ENCODE results near the gene MYL12B. TPM values are rescaled to one million over a fixed set of nuclear protein-coding genes. Genes with fewer than 3 reads are reported as not detected.
A peak's percentile ranks its signal among the peaks of the same experiment; 100 is the strongest.

MYL12B gene
- total and polyA plus RNA-seq, 2 donors, result 479 to 505 TPM

DNA sequence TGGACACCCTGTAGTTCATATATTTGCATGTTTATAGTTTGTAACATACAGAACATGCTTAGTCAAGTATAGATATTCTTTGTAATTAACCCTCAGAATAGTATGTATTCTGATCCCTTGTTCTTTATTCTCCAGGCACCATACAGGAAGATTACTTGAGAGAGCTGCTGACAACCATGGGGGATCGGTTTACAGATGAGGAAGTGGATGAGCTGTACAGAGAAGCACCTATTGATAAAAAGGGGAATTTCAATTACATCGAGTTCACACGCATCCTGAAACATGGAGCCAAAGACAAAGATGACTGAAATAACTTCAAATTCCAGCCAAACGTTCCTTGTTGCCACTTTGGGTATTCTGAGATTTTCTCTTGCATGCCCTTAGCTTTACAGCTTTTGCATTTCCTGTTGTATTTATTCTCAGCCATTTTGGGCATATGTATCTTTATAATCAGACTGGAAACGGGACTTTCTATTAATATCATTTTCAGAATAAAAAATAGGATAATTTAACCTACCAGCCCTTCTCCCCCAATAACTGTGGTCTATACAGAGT is 6.2 kb upstream of the MYL12B start:
- H3K27me3 ChIP-seq (ENCODE audit: control insufficient read depth in 2 of 2, insufficient read depth in 1 of 2, low read length in 1 of 2), result no peaks in the 10 kb centered on the region
- H3K36me3 ChIP-seq (ENCODE audit: control insufficient read depth in 2 of 2, insufficient read depth in 2 of 2, low read length in 1 of 2), result peaks cover 34 to 63% of the 10 kb centered on the region in 2 donors
- H3K4me1 ChIP-seq (ENCODE audit: control insufficient read depth in 2 of 2, insufficient read depth in 2 of 2, low read length in 2 of 2), result peaks cover 4 to 7% of the 10 kb centered on the region in 2 donors
- no peaks in the 10 kb centered on the region for H3K9me3 ChIP-seq (ENCODE audit: control insufficient read depth in 2 of 2, insufficient read depth in 1 of 2, low read length in 1 of 2)
- H3K27ac ChIP-seq (ENCODE audit: low read depth in 1 of 2, low read length in 1 of 2), result no peak overlapping the region
- H3K4me3 ChIP-seq (ENCODE audit: low read length in 2 of 2), result no peak overlapping the region
- no peak for DNase-seq (ENCODE audit: low read depth in 6 of 9, low spot score in 9 of 9)
- 91% methylated on average over 5 of the region's 5 CpGs for WGBS

GRCh38 chr18:3256693-3257626 is 5.0 kb upstream of the MYL12B start:
- no peak overlapping the region for H3K4me3 ChIP-seq (ENCODE audit: low read length in 2 of 2)
- DNase-seq (ENCODE audit: low read depth in 6 of 9, low spot score in 9 of 9), result no peak
- peaks cover 7 to 10% of the 10 kb centered on the region in 2 donors for H3K4me1 ChIP-seq (ENCODE audit: control insufficient read depth in 2 of 2, insufficient read depth in 2 of 2, low read length in 2 of 2)
- H3K27ac ChIP-seq (ENCODE audit: low read depth in 1 of 2, low read length in 1 of 2), result no peak overlapping the region
- peaks cover 34 to 63% of the 10 kb centered on the region in 2 donors for H3K36me3 ChIP-seq (ENCODE audit: control insufficient read depth in 2 of 2, insufficient read depth in 2 of 2, low read length in 1 of 2)
- H3K9me3 ChIP-seq (ENCODE audit: control insufficient read depth in 2 of 2, insufficient read depth in 1 of 2, low read length in 1 of 2), result no peaks in the 10 kb centered on the region
- H3K27me3 ChIP-seq (ENCODE audit: control insufficient read depth in 2 of 2, insufficient read depth in 1 of 2, low read length in 1 of 2), result no peaks in the 10 kb centered on the region
- 95% methylated on average over 5 of the region's 5 CpGs for WGBS

GRCh38 chr18:3257627-3258120 is 4.3 kb upstream of the MYL12B start:
- H3K36me3 ChIP-seq (ENCODE audit: control insufficient read depth in 2 of 2, insufficient read depth in 2 of 2, low read length in 1 of 2), result peaks cover 34 to 61% of the 10 kb centered on the region in 2 donors
- no peaks in the 10 kb centered on the region for H3K9me3 ChIP-seq (ENCODE audit: control insufficient read depth in 2 of 2, insufficient read depth in 1 of 2, low read length in 1 of 2)
- peaks cover 7 to 10% of the 10 kb centered on the region in 2 donors for H3K4me1 ChIP-seq (ENCODE audit: control insufficient read depth in 2 of 2, insufficient read depth in 2 of 2, low read length in 2 of 2)
- no peak for DNase-seq (ENCODE audit: low read depth in 6 of 9, low spot score in 9 of 9)
- H3K27ac ChIP-seq (ENCODE audit: low read depth in 1 of 2, low read length in 1 of 2), result no peak overlapping the region
- no peak overlapping the region for H3K4me3 ChIP-seq (ENCODE audit: low read length in 2 of 2)
- 98% methylated on average over 2 of the region's 2 CpGs for WGBS
- H3K27me3 ChIP-seq (ENCODE audit: control insufficient read depth in 2 of 2, insufficient read depth in 1 of 2, low read length in 1 of 2), result no peaks in the 10 kb centered on the region

GRCh38 chr18:3260995-3261372 is 949 bp upstream of the MYL12B start:
- H3K27ac ChIP-seq (ENCODE audit: low read depth in 1 of 2, low read length in 1 of 2), result peak overlapping the region; percentile 95 to 98
- no peak for DNase-seq (ENCODE audit: low read depth in 6 of 9, low spot score in 9 of 9)
- no peaks in the 10 kb centered on the region for H3K27me3 ChIP-seq (ENCODE audit: control insufficient read depth in 2 of 2, insufficient read depth in 1 of 2, low read length in 1 of 2)
- peaks cover 18 to 22% of the 10 kb centered on the region in 2 donors for H3K4me1 ChIP-seq (ENCODE audit: control insufficient read depth in 2 of 2, insufficient read depth in 2 of 2, low read length in 2 of 2)
- H3K36me3 ChIP-seq (ENCODE audit: control insufficient read depth in 2 of 2, insufficient read depth in 2 of 2, low read length in 1 of 2), result peaks cover 15 to 28% of the 10 kb centered on the region in 2 donors
- WGBS, result 17% methylated on average over 5 of the region's 5 CpGs
- H3K9me3 ChIP-seq (ENCODE audit: control insufficient read depth in 2 of 2, insufficient read depth in 1 of 2, low read length in 1 of 2), result no peaks in the 10 kb centered on the region
- H3K4me3 ChIP-seq (ENCODE audit: low read length in 2 of 2), result peak overlapping the region; percentile 88

- H3K27me3 ChIP-seq (ENCODE audit: control insufficient read depth in 2 of 2, insufficient read depth in 1 of 2, low read length in 1 of 2), result no peaks in the 10 kb centered on the region
- peak overlapping the region; percentile 88 for H3K4me3 ChIP-seq (ENCODE audit: low read length in 2 of 2)
- H3K9me3 ChIP-seq (ENCODE audit: control insufficient read depth in 2 of 2, insufficient read depth in 1 of 2, low read length in 1 of 2), result no peaks in the 10 kb centered on the region
- H3K36me3 ChIP-seq (ENCODE audit: control insufficient read depth in 2 of 2, insufficient read depth in 2 of 2, low read length in 1 of 2), result peaks cover 7 to 15% of the 10 kb centered on the region in 2 donors
- H3K27ac ChIP-seq (ENCODE audit: low read depth in 1 of 2, low read length in 1 of 2), result peak overlapping the region; percentile 95 to 98
- 1% methylated on average over 69 of the region's 69 CpGs for WGBS
- H3K4me1 ChIP-seq (ENCODE audit: control insufficient read depth in 2 of 2, insufficient read depth in 2 of 2, low read length in 2 of 2), result peaks cover 20 to 24% of the 10 kb centered on the region in 2 donors
- DNase-seq (ENCODE audit: low read depth in 6 of 9, low spot score in 9 of 9), result peak in 5 of 9 donors; percentile 13 to 61 (median 35)
These were observed 550 bp downstream of the MYL12B start for GRCh38 chr18:3262234-3263131.

- Histone ChIP-seq H3K27me3 (ENCODE audit: control insufficient read depth in 2 of 2, insufficient read depth in 1 of 2, low read length in 1 of 2) (no peaks in the 10 kb centered on the region), H3K4me3 (ENCODE audit: low read length in 2 of 2) (peak overlapping the region; percentile 88), H3K36me3 (ENCODE audit: control insufficient read depth in 2 of 2, insufficient read depth in 2 of 2, low read length in 1 of 2) (peaks cover 3 to 8% of the 10 kb centered on the region in 2 donors), H3K27ac (ENCODE audit: low read depth in 1 of 2, low read length in 1 of 2) (no peak overlapping the region), H3K4me1 (ENCODE audit: control insufficient read depth in 2 of 2, insufficient read depth in 2 of 2, low read length in 2 of 2) (peaks cover 20 to 24% of the 10 kb centered on the region in 2 donors), H3K9me3 (ENCODE audit: control insufficient read depth in 2 of 2, insufficient read depth in 1 of 2, low read length in 1 of 2) (no peaks in the 10 kb centered on the region)
- WGBS, result 45% methylated on average over 8 of the region's 8 CpGs
- no peak for DNase-seq (ENCODE audit: low read depth in 6 of 9, low spot score in 9 of 9)
These were observed 1.3 kb downstream of the MYL12B start for GRCh38 chr18:3263132-3263700.

DNA sequence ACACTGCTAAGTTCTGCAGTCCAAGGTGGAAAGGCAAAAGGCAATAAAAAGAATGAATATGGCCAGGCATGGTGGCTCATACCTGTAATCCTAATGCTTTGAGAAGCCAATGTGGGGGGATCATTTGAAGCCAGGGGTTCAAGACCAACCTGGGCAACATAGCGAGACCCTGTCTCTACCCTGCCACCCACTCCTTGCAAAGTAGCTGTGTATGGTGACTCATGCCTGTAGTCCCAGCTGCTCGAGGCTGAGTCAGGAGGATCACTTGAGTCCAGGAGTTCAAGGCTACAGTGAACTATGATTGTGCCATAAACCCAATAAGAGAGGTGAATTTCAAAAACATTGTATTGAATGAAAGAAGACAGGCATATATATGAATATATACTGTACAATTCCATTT is 2.4 kb downstream of the MYL12B start:
- Histone ChIP-seq H3K27ac (ENCODE audit: low read depth in 1 of 2, low read length in 1 of 2) (no peak overlapping the region), H3K27me3 (ENCODE audit: control insufficient read depth in 2 of 2, insufficient read depth in 1 of 2, low read length in 1 of 2) (no peaks in the 10 kb centered on the region), H3K4me1 (ENCODE audit: control insufficient read depth in 2 of 2, insufficient read depth in 2 of 2, low read length in 2 of 2) (peaks cover 20 to 24% of the 10 kb centered on the region in 2 donors), H3K36me3 (ENCODE audit: control insufficient read depth in 2 of 2, insufficient read depth in 2 of 2, low read length in 1 of 2) (peaks cover 0 to 2% of the 10 kb centered on the region in 2 donors), H3K9me3 (ENCODE audit: control insufficient read depth in 2 of 2, insufficient read depth in 1 of 2, low read length in 1 of 2) (no peaks in the 10 kb centered on the region), H3K4me3 (ENCODE audit: low read length in 2 of 2) (no peak overlapping the region)
- DNase-seq (ENCODE audit: low read depth in 6 of 9, low spot score in 9 of 9), result no peak
- 97% methylated on average over 2 of the region's 2 CpGs for WGBS

DNA sequence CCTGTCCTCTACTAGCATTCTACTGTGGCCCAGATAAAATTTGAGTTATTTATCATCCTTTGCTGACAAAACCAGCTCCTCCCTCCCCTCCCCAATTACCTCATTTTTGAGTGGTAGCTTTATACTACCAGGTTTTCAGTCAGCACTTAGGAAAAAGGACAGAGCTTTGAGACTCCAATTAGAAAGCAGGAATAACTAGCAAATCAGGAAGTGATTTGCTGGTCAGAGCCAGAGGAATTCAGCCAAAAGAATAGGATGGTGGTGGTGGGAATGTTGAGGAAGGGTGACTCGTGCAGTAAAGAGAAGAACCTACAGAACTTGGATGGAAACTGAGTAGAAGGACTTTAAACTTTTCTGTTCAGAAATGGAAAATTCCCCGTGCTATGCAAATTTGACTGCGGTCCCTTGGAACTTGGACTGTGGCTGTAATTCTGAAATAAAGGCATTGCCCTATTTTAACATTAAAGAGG is 3.7 kb downstream of the MYL12B start:
- WGBS, result 91% methylated on average over 3 of the region's 3 CpGs
- Histone ChIP-seq H3K36me3 (ENCODE audit: control insufficient read depth in 2 of 2, insufficient read depth in 2 of 2, low read length in 1 of 2) (peaks cover 0 to 2% of the 10 kb centered on the region in 2 donors), H3K27me3 (ENCODE audit: control insufficient read depth in 2 of 2, insufficient read depth in 1 of 2, low read length in 1 of 2) (no peaks in the 10 kb centered on the region), H3K4me1 (ENCODE audit: control insufficient read depth in 2 of 2, insufficient read depth in 2 of 2, low read length in 2 of 2) (peaks cover 16 to 18% of the 10 kb centered on the region in 2 donors), H3K9me3 (ENCODE audit: control insufficient read depth in 2 of 2, insufficient read depth in 1 of 2, low read length in 1 of 2) (no peaks in the 10 kb centered on the region), H3K4me3 (ENCODE audit: low read length in 2 of 2) (no peak overlapping the region), H3K27ac (ENCODE audit: low read depth in 1 of 2, low read length in 1 of 2) (no peak overlapping the region)
- no peak for DNase-seq (ENCODE audit: low read depth in 6 of 9, low spot score in 9 of 9)

Data from thymus (tissue), 11 donors.